ENCODE results near the gene SCGN.

Gene SCGN

DNA sequence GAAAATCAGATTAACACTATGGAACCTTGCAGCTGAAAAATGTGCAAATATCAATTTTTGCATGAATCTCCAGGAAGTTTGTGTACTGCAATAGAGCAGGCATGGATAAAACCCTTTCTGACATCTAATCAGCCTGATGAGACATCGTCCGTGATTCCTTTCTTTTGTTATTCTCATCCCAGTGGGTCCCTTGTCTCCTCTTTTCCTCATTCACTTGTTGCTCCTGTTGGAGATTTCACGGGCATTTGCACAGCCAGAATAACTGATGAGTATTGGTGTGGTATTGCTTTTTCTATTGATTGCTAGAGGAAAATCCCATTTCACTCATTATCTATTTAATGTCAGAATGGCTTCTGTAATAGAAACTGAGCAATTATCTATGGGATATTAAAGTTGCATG, 39.9 kb downstream of the SCGN start:
- no peak for DNase-seq

- no peak for DNase-seq
Observed at GRCh38 chr6:25692472-25692871, 40.5 kb downstream of the SCGN start.

GRCh38 chr6:25694366-25694765, 42.4 kb downstream of the SCGN start:
- DNase-seq, result no peak

DNA sequence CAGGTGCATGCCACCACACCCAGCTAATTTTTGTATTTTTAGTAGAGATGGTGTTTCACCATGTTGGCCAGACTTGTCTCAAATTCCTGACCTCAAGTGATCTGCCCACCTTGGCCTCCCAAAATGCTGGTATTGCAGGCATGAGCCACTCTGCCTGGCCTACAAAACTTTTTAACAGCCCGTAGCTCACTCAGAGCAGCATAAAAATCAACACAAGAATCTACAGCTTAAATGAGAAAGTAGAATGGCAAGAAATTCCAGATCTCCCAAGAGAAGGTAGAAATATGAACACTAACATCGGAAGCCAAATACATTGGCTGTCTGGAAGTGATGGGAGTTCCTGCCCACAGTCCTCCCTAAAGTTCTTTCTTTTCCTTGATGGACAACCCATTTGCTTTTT, 43.7 kb downstream of the SCGN start:
- DNase-seq, result no peak

DNA sequence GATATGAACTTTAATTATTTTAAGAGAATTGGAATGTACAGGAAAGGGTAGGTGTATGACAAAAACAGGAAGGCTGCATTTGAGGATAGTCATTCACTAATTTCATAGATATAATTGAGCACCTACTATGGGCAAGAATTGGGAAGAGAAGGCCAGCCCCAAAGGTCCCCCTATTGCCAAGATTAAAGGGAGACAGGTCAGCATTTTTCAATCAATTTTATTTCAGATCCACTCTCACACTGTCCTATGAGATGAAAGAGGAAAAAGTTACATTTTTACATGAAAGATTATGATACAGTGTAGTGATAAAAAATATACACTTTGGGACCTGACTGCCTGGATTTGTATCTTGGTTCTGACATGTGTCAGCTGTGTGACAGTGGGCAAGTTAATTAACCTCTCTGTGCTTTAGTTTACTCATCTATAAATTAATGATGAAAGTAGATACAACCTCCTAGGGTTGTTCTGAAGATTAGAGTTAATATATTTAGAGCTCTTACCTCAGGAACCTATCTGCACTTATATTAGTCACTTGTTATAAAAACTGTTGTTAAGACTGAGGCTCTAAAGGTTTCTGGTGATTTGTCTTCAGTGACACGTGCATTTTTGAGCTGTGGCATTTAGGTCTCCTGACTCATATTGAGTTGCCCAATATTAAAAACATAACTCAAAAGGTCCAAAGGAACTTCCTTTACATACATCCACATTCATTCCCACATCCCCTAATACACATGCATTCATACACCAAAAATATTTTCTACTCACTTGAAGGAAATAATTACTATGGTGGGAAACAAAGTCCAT, 45.7 kb downstream of the SCGN start:
- no peak for DNase-seq

GRCh38 chr6:25698631-25699030, 46.6 kb downstream of the SCGN start:
- no peak for DNase-seq

DNA sequence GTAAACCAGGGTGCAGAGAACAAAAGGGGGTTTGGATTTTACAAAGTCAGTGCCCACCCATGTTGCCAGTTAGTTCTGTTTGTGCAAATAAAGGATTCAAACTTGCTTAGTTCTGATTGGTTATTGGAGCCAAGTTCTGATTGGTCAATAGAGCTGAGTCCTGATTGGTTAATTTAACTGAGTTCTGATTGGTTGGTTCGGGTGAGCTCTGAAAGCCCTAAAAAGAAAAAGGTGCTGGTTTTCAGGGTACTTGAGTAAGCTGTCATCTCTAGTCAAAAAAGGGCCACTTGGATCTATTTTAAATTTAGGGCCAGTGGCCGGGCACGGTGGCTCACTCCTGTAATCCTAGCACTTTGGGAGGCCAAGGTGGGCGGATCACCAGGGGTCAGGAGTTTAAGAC, 47.6 kb downstream of the SCGN start:
- no peak for DNase-seq

DNA sequence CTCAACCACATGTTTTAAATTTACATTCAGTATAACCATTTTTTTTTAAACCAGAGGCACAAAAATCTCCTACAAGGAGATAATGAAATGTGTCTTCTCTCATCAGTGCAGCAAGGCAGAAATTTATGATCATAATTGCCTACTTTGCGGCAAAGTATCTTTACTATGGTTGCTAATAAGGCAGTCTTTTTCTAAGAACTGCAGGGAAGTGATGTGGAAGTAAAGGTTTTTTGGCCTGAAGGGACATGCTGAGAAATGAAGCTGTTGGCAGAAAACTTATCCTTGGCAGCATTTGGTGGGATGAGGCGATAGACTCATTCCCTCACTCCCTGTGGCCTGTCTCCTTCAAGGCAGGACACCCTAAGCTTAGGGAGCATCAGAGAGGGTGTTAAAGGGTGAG, 48.7 kb downstream of the SCGN start:
- DNase-seq, result no peak

GRCh38 chr6:25701807-25702206, 49.8 kb downstream of the SCGN start:
- no peak for DNase-seq

- DNase-seq, result no peak
Observed at GRCh38 chr6:25703005-25703404, 51.0 kb downstream of the SCGN start.

GRCh38 chr6:25704001-25704400, 52.0 kb downstream of the SCGN start:
- no peak for DNase-seq

DNA sequence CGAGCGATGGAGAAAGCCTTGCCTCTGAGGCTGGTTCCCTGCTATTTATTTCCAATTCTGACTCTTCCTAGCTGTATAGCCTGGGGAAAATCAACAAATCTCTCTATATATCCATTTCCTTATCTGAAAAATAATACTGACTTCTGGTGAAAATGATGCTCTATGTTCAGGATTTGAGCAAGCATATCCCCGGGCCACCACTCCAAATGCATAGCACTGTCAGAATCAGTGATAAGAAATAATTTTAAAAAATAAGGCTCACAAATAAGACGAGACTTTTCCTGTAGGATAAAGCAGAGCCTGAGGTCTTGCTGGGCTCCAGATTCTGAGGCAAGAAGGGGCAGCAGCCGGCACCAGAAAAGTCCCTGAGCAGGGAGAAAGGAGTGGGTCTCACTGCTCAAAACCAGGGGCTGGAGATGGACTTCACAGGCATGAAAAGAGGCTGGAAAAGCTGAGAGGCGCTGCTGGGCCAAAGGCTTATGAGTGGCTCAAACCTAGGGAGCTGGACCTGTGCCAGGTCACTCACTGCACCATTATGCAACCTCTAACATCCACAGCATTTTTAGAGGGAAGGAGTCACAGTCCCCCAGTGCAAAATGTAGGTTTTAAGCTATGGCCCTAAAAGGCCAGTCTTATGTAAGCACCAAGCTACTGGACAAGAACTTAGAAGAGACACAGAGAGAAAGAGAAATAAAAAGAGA, 54.4 kb downstream of the SCGN start:
- DNase-seq, result peak; percentile 44

- no peak for DNase-seq
Observed at GRCh38 chr6:25709761-25710160, 57.7 kb downstream of the SCGN start.

GRCh38 chr6:25710287-25710686, 58.3 kb downstream of the SCGN start:
- DNase-seq, result no peak

DNA sequence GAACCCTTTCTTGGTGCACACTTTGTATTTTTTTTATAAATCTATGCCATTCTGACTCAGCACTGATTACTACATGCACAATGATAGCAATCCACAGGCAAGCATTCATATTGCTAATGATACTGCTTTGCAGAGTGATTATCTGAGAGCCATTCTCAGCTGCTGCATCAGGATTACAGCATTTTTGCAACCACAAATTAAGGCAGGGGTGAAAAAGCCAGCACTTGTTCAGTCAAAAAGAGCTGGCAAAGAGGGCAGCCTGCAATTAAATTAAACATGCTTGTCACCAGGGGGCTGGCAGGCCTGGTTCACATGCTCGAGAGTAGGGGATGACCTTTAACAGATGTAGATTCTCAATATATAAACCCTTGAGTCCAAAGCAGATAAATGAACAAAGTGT, 61.8 kb downstream of the SCGN start:
- peak; percentile 63 for DNase-seq

DNA sequence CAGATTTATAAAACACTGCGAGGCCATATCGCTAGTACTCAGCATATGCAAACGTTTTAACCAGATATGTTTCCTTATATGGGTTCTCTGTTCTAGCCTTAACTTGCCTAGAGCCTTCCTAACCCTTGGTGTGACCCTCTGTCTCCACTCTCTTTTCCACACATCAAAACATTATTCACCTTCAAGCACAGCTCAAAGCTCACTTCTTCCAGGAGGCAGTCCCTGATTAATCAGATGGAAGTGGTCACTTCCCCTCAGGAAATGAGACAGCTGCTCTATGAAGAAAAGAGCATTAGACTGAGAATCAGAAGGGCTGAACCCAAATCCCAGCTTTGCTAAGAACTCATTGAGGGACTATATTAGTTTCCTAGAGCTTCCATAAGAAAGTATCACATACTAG, 62.8 kb downstream of the SCGN start:
- DNase-seq, result no peak

- no peak for DNase-seq
Observed at GRCh38 chr6:25715794-25716193, 63.8 kb downstream of the SCGN start.

- DNase-seq, result peak; percentile 58
Observed at GRCh38 chr6:25717866-25718740, 66.1 kb downstream of the SCGN start.

DNA sequence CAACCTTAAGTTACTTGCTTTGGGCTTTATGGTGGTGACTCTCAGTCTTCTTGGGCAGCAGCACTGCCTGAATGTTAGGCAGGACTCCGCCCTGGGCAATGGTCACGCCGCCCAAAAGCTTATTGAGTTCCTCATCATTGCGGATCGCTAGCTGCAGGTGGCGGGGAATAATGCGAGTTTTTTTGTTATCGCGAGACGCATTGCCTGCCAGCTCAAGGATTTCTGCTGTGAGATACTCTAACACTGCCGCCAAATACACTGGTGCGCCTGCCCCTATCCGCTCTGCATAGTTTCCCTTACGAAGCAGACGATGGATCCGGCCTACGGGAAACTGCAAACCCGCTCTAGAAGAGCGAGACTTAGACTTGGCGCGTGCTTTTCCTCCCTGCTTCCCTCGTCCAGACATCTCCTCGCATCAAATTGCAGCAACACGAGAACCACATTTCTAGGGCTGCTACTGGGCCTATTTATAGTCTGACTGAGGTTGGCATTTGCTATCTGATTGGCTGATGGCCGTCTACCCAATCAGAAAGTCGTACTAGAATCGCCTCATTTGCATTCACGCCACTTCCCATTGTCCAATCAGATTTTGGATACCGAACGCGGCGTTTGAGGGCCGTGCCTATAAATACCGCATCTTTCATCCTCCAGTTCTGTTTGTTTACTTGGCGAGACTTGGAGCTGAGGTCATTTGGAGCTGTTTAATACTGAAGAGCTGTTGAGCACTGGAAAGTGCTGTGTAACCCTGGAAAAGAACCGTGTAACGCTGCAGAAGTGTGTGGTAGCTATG, 74.3 kb downstream of the SCGN start:
- DNase-seq, result no peak

DNA sequence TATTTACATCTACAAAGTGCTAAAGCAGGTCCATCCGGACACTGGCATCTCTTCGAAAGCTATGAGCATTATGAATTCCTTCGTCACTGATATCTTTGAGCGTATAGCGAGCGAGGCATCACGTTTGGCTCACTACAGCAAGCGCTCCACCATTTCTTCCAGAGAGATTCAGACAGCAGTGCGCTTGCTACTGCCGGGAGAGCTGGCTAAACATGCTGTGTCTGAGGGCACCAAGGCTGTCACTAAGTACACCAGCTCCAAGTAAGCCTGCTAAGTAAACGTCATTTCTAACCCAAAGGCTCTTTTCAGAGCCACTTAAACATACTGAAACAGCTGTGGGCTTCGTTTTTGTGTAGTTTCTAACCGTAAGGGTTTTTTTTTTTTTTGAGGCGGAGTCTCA, 75.0 kb downstream of the SCGN start:
- no peak for DNase-seq

DNA sequence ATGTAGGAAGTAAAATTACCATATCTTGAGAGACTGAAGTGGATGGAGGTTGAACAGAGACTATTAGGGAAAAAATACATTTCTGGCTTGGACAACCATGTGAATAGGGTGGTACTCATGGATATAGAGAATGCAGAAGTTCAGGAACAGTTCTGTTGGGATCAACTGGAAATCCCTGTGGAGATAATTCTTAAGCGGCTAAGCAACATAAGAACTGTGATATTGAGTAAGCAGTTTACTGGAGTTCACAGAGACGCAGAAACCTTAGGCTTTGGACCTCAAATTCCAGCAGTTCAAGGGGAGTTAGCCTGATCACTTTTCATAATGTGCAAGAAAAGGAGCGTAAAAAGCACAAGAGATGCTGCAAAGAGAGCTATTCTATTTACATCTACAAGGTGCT, 78.9 kb downstream of the SCGN start:
- DNase-seq, result no peak

DNA sequence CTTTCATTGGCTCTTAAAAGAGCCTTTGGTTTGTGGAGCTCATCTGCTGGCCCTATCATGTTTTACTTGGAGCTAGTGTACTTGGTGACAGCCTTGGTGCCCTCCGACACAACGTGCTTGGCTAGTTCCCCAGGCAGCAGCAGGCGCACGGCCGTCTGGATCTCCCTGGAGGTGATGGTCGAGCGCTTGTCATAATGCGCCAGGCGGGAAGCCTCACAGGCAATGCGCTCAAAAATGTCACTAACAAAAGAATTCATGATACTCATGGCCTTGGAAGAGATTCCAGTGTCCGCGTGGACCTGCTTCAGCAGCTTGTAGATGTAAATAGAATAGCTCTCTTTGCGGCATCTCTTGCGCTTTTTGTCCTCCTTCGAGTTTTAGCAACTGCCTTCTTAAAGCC, 79.7 kb downstream of the SCGN start:
- no peak for DNase-seq
